Mammary epithelial cell (primary cell): ENCODE results near the gene BRSK1.

Source experiments
- CTCF ChIP-seq, 2 donors: IDR thresholded peaks in 1 of 2; conservative IDR thresholded peaks in 1 of 2; 2 replicates each; pipeline ENCODE4 v1.5.1; 2011 to 2012; ENCODE audit warnings: inconsistent platforms in 2 of 2, low read length in 2 of 2, mild to moderate bottlenecking in 2 of 2, control low read depth in 1 of 2, low read depth in 1 of 2; ENCODE audit not compliant: insufficient read depth in 1 of 2; ENCODE audit errors: extremely low read depth in 1 of 2
- EZH2 ChIP-seq: IDR thresholded peaks from 2 replicates; pipeline ENCODE4 v1.6.1; 2012; ENCODE audit warnings: low read length, inconsistent platforms, borderline replicate concordance

GRCh38 chr19:55256562-55257460, 27.0 kb upstream of the BRSK1 start:
- TF ChIP-seq CTCF (conservative IDR thresholded peaks at IDR 0.05 in 1 of 2, IDR thresholded peaks at IDR 0.05 in 1 of 2; ENCODE audit: extremely low read depth in 1 of 2, insufficient read depth in 1 of 2, low read depth in 1 of 2, low read length in 2 of 2) (no peak), EZH2 (no peak)
